Middle frontal gyrus (tissue), 1 donor: ENCODE measurements around the gene HSPBP1.
A peak's percentile ranks its signal among the peaks of the same experiment; 100 is the strongest.

ENCODE experiments used
- DNase-seq: peaks from one replicate; pipeline ENCODE4 v3.0.0-alpha.2; 2015; ENCODE audit warnings: low spot score; ENCODE audit errors: extremely low spot score

The HSPBP1 gene

GRCh38 chr19:55305491-55305890 lies 25.6 kb upstream of the HSPBP1 start:
- no peak for DNase-seq

- no peak for DNase-seq
Measured at GRCh38 chr19:55304980-55305379, 25.1 kb upstream of the HSPBP1 start.

GRCh38 chr19:55304279-55304978 lies 24.5 kb upstream of the HSPBP1 start:
- DNase-seq: no peak

GRCh38 chr19:55303477-55303876 lies 23.6 kb upstream of the HSPBP1 start:
- no peak for DNase-seq

- no peak for DNase-seq
Measured at GRCh38 chr19:55302318-55302703, 22.4 kb upstream of the HSPBP1 start.

- DNase-seq: peak; percentile 75
Measured at GRCh38 chr19:55301459-55302317, 21.8 kb upstream of the HSPBP1 start.

- DNase-seq: no peak
Measured at GRCh38 chr19:55300886-55301458, 21.1 kb upstream of the HSPBP1 start.

- no peak for DNase-seq
Measured at GRCh38 chr19:55299991-55300390, 20.1 kb upstream of the HSPBP1 start.

GRCh38 chr19:55297267-55297666 lies 17.4 kb upstream of the HSPBP1 start:
- DNase-seq: no peak

- DNase-seq: no peak
Measured at GRCh38 chr19:55289117-55289796, 9.3 kb upstream of the HSPBP1 start.

- DNase-seq: peak; percentile 67
Measured at GRCh38 chr19:55287361-55288079, 7.6 kb upstream of the HSPBP1 start.

GRCh38 chr19:55285229-55285890 lies 5.5 kb upstream of the HSPBP1 start:
- no peak for DNase-seq

- DNase-seq: no peak
Measured at GRCh38 chr19:55284405-55285058, 4.6 kb upstream of the HSPBP1 start.

- no peak for DNase-seq
Measured at GRCh38 chr19:55283548-55284377, 3.9 kb upstream of the HSPBP1 start, which contains the start of gene BRSK1. BRSK1 (plus strand) TSS chr19:55283997; CDS start chr19:55284443, 446 bp downstream.

GRCh38 chr19:55279340-55279739 lies 570 bp downstream of the HSPBP1 start:
- DNase-seq: no peak

- no peak for DNase-seq
Measured at GRCh38 chr19:55278391-55279135, 1.3 kb downstream of the HSPBP1 start.

- DNase-seq: no peak
Measured at GRCh38 chr19:55277494-55277893, 2.4 kb downstream of the HSPBP1 start.

- no peak for DNase-seq
Measured at GRCh38 chr19:55276720-55277430, 3.0 kb downstream of the HSPBP1 start.
